Measurements from ENCODE around the gene SBF2. TPM values are rescaled to one million over a fixed set of nuclear protein-coding genes. Genes with fewer than 3 reads are reported as not detected.
"Not testable (repeated sequence)": the region's sequence is repeated elsewhere in the genome, so short reads cannot be mapped to it uniquely, and the experiment has no call there.

Gene SBF2
- total RNA-seq, 1 donor from 2014 or later: 21.1 TPM

DNA sequence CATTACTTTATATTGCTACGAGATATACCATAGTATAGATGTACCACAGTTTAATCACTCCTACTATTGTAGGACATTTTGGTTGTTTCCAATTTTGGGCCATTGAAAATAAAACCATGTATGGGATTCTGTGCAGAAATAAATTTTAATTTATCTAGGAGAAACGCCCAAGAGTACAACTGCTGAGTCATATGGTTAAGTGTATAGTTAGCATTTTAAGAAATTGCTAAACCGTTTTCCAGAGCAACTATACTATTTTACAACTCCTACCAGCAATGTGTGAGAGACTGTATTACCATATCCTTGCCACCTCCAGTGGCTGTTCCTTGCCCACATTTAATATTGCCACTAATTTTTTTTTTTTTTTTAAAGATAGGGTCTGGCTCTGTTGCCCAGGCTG lies 163.1 kb downstream of the SBF2 start:
- DNase-seq (ENCODE audit: low read depth): no peak
- Histone ChIP-seq H3K4me3 (ENCODE audit: low read depth, low read length) (no peak overlapping the region), H3K27me3 (ENCODE audit: control insufficient read depth, insufficient read depth, low read length) (no peaks in the 10 kb centered on the region), H3K36me3 (ENCODE audit: control insufficient read depth, insufficient read depth, low read length) (no peaks in the 10 kb centered on the region)
- TF ChIP-seq, protein P1, sequence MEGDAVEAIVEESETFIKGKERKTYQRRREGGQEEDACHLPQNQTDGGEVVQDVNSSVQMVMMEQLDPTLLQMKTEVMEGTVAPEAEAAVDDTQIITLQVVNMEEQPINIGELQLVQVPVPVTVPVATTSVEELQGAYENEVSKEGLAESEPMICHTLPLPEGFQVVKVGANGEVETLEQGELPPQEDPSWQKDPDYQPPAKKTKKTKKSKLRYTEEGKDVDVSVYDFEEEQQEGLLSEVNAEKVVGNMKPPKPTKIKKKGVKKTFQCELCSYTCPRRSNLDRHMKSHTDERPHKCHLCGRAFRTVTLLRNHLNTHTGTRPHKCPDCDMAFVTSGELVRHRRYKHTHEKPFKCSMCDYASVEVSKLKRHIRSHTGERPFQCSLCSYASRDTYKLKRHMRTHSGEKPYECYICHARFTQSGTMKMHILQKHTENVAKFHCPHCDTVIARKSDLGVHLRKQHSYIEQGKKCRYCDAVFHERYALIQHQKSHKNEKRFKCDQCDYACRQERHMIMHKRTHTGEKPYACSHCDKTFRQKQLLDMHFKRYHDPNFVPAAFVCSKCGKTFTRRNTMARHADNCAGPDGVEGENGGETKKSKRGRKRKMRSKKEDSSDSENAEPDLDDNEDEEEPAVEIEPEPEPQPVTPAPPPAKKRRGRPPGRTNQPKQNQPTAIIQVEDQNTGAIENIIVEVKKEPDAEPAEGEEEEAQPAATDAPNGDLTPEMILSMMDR (IDR thresholded peaks at IDR 0.05; ENCODE audit: insufficient read depth, low read length, poor library complexity, severe bottlenecking): no peak

DNA sequence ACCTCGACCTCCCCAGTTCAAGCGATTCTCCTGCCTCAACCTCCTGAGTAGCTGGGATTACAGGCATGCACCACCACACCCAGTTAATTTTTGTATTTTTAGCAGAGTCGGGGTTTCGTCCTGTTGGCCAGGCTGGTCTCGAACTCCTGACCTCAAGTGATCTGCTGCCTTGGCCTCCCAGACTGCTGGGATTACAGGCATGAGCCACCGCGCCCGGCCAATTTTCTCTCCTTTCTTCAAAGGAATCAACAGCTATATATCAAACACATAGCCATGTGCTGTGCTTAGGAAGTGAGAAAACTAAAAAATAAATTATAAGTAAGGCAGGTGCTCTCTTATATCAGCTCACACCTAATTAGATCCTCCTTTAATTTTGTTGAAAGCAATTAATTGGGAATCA lies 164.8 kb downstream of the SBF2 start:
- not testable (repeated sequence) for DNase-seq (ENCODE audit: low read depth); H3K4me3 ChIP-seq (ENCODE audit: low read depth, low read length); H3K27me3 ChIP-seq (ENCODE audit: control insufficient read depth, insufficient read depth, low read length); H3K36me3 ChIP-seq (ENCODE audit: control insufficient read depth, insufficient read depth, low read length)

DNA sequence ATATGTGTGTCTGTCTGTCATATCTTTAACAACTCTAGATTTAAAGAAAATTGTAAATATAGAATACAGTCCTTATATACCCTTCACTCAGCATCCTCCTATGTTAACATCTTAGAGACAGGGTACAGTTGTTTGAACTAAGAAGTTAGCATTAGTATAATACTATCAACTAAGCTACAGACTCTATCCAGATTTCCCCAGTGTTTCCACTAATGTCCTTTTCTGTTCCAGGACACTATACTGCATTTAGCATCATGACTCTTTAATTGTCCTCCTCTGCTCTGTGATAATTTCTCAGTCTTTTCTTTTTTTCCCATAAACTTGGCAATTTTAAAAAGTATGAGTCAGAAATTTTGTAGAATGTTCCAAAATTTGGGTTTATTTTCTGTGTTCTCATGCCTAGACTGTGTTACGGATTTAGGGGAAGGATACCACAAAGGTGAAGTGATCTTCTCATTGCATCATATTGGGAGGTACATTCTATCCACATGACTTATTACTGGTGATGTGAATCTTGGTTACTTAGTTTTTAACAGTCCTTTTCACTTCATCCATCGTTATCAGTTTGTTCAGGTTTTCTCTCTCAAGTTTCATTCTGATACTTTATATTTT lies 168.4 kb downstream of the SBF2 start:
- Histone ChIP-seq H3K4me3 (ENCODE audit: low read depth, low read length) (no peak overlapping the region), H3K36me3 (ENCODE audit: control insufficient read depth, insufficient read depth, low read length) (no peaks in the 10 kb centered on the region), H3K27me3 (ENCODE audit: control insufficient read depth, insufficient read depth, low read length) (no peaks in the 10 kb centered on the region)
- TF ChIP-seq, protein P1 (IDR thresholded peaks at IDR 0.05; ENCODE audit: insufficient read depth, low read length, poor library complexity, severe bottlenecking): no peak
- DNase-seq (ENCODE audit: low read depth): no peak

DNA sequence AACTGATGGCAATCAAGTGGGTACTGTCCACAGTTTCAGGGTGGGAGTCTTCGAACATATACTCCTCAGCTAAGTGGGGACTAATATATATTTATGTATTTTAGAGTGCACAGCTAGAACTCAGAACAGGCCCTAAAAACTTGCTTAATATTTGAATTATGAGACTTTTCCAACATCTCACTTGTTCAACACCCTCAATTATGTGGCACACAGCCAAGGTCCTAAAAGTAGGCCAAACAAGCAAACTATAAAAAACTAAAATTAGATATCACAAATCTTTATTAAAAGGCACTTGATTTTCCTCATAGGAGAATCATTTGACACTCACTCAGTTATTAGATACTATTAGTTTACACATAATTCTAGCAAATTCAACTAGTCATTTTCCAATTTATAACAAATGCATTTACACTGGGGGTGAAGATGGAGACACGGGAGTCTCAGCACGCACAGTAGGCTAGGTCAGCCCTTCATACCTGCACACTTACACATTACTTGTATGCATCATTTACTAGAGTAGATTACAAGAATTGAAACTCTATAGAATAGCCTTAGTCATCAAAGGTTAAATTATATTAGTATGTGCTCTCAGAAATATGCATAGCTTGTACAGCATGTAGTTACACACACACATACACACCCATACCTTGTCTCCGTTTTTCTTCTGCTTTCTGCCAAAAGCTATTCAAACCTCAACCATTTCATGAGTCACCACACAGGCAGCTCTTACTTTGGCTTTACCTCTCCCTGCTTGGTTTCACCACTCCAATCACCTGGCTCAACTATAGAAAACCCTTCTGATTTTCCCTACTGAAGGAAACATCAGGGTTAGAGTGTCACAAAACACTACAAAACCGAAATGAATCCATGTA lies 171.5 kb downstream of the SBF2 start:
- H3K4me3 ChIP-seq (ENCODE audit: low read depth, low read length): no peak overlapping the region
- H3K27me3 ChIP-seq (ENCODE audit: control insufficient read depth, insufficient read depth, low read length): no peaks in the 10 kb centered on the region
- H3K36me3 ChIP-seq (ENCODE audit: control insufficient read depth, insufficient read depth, low read length): no peaks in the 10 kb centered on the region
- DNase-seq (ENCODE audit: low read depth): peak; percentile 81
- TF ChIP-seq, protein P1 (IDR thresholded peaks at IDR 0.05; ENCODE audit: insufficient read depth, low read length, poor library complexity, severe bottlenecking): no peak

DNA sequence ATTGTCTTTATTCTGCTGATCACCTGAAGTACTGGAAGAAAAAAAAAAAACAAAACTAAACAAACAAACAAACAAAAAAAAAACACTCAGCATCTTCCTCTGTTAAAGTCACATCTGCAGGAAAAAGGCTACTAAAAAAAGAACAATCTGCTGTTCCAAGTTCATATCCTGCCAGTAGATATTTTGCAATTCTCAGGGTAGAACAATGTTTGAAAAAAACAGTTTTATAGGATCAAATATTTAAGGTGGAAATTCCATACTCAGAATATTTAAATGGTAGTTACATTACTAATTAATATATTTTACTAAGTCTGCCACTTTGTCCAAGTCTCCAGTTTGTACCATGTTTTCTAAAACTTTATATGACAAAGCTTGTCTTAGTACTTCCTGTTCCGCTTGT lies 175.2 kb downstream of the SBF2 start:
- H3K4me3 ChIP-seq (ENCODE audit: low read depth, low read length): no peak overlapping the region
- DNase-seq (ENCODE audit: low read depth): no peak
- H3K36me3 ChIP-seq (ENCODE audit: control insufficient read depth, insufficient read depth, low read length): no peaks in the 10 kb centered on the region
- TF ChIP-seq, protein P1 (IDR thresholded peaks at IDR 0.05; ENCODE audit: insufficient read depth, low read length, poor library complexity, severe bottlenecking): no peak
- H3K27me3 ChIP-seq (ENCODE audit: control insufficient read depth, insufficient read depth, low read length): no peaks in the 10 kb centered on the region

DNA sequence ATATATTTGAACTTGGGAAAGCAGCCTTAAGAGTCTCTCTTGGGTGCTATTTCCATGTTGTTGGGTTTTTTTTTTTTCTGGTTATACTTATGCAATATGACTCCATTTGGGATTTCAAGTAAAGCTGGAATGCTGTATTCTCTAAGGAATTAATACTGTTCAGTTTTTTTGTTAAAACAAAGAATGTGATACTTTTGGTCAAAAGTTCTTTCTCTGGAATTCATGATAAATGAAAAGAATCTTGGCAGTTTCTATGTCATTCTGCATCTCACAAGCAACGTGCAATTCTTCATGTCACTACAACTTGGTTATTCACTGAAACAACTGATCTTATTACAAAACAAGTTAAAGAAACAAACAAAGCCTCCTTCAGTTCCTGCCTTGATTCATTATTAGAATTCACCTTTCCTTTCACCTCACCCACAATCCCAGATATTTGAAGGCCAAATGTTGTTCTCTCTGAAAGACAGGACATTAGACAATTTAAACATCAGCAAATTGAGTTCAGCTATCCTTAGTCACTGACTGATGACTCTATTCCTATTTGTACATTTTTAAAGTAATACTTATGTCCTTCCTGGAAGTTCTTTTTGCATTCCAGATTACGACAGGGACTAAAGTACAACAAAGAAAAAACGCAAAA lies 176.2 kb downstream of the SBF2 start:
- Histone ChIP-seq H3K27me3 (ENCODE audit: control insufficient read depth, insufficient read depth, low read length) (no peaks in the 10 kb centered on the region), H3K4me3 (ENCODE audit: low read depth, low read length) (no peak overlapping the region), H3K36me3 (ENCODE audit: control insufficient read depth, insufficient read depth, low read length) (no peaks in the 10 kb centered on the region)
- TF ChIP-seq, protein P1 (IDR thresholded peaks at IDR 0.05; ENCODE audit: insufficient read depth, low read length, poor library complexity, severe bottlenecking): no peak
- no peak for DNase-seq (ENCODE audit: low read depth)
